ENCODE data around the gene MRC2. TPM values are rescaled to one million over a fixed set of nuclear protein-coding genes. Genes with fewer than 3 reads are reported as not detected.
A peak's percentile ranks its signal among the peaks of the same experiment; 100 is the strongest.

Gene MRC2
- total RNA-seq, 1 donor from 2014 or later = 91.2 TPM

DNA sequence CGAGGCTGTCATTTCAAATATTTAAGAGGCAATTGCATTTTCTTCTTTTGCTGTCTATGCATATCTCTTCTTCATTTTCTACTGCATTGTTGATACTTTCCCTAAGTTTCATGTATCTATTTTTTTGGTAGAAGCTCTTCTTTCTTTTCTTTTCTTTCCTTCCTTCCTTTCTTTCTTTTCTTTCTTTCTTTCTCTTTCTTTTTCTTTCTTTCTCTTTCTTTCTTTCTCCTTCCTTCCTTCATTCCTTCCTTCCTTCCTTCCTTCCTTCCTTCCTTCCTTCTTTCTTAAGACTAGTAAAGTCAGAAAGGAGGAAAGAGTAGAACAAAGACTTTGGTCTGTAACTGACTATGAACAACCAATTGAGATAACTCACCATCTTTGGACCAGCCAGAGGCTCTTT is 33.9 kb downstream of the MRC2 start:
- intact Hi-C loops (cut with DNase I) = no loop called here
- no peak for TF ChIP-seq CTCF (IDR thresholded peaks at IDR 0.05)
- H3K4me1 ChIP-seq = peaks cover 10% of the 10 kb centered on the region
- ATAC-seq (no peak), DNase-seq (no peak)
- H3K4me3 ChIP-seq = no peak overlapping the region
- H3K27me3 ChIP-seq (ENCODE audit: low read depth) = no peaks in the 10 kb centered on the region
- H3K36me3 ChIP-seq = peaks cover 11% of the 10 kb centered on the region
- H3K27ac ChIP-seq = no peak overlapping the region
- H3K9me3 ChIP-seq = peaks cover 11% of the 10 kb centered on the region

GRCh38 chr17:62662855-62663254 is 35.4 kb downstream of the MRC2 start:
- DNase-seq (no peak), ATAC-seq (no peak)
- TF ChIP-seq CTCF (IDR thresholded peaks at IDR 0.05) = no peak
- H3K4me3 ChIP-seq = no peak overlapping the region
- H3K27me3 ChIP-seq (ENCODE audit: low read depth) = no peaks in the 10 kb centered on the region
- intact Hi-C loops (cut with DNase I) = no loop called here
- no peak overlapping the region for H3K27ac ChIP-seq
- no peaks in the 10 kb centered on the region for H3K4me1 ChIP-seq
- H3K36me3 ChIP-seq = peaks cover 15% of the 10 kb centered on the region
- peaks cover 11% of the 10 kb centered on the region for H3K9me3 ChIP-seq

DNA sequence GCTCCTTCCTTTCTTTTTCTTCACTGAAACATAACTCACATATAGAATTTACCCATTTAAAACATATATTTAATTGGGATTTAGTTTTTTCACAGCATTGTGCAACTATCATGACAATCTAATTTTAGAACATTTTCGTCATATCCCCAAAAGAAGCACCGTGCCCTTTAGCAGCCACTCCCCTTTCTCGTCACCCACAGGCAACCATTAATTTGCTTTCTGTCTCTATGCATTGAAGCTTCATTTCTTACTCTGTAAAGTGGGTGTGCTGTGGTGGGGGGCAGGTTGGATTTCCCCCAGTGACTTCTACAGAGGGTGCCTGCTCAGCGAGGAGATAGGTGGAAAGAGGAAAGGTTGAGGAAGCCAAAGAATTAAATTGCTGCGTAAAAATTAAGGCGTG is 35.8 kb downstream of the MRC2 start:
- Histone ChIP-seq H3K4me3 (no peak overlapping the region), H3K36me3 (peaks cover 19% of the 10 kb centered on the region), H3K4me1 (no peaks in the 10 kb centered on the region), H3K27ac (no peak overlapping the region), H3K9me3 (peaks cover 11% of the 10 kb centered on the region), H3K27me3 (ENCODE audit: low read depth) (no peaks in the 10 kb centered on the region)
- no peak for TF ChIP-seq CTCF (IDR thresholded peaks at IDR 0.05)
- ATAC-seq (no peak), DNase-seq (peak; percentile 19)
- intact Hi-C loops (cut with DNase I) = no loop called here

- peaks cover 11% of the 10 kb centered on the region for H3K9me3 ChIP-seq
- intact Hi-C loops (cut with DNase I) = no loop called here
- peak; percentile 36 for DNase-seq
- TF ChIP-seq CTCF (IDR thresholded peaks at IDR 0.05) = no peak
- H3K4me3 ChIP-seq = no peak overlapping the region
- H3K27ac ChIP-seq = no peak overlapping the region
- no peaks in the 10 kb centered on the region for H3K27me3 ChIP-seq (ENCODE audit: low read depth)
- peaks cover 24% of the 10 kb centered on the region for H3K36me3 ChIP-seq
- ATAC-seq = peak; percentile 21 to 44
- no peaks in the 10 kb centered on the region for H3K4me1 ChIP-seq
These were observed 37.1 kb downstream of the MRC2 start for GRCh38 chr17:62664336-62665120.

DNA sequence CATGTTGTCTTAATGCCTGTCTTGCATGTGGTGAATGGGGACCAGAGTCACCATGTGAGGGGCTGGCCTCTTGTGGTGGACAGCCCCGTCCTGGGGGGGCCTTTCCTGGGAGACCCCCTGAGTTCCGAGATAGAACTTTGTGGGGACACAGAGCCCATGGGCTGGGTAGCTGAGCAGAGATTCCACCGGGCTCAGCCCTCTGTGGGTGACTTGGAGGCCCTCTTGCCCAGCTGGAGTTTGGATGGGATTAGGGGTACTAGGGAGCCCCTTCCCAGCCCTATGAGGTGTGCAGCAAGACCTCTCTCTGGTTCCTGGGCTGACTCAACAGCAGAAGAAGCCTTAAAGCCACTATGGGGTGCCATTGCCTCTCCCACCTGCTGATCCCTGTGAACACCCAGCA is 38.1 kb downstream of the MRC2 start:
- DNase-seq (peak; percentile 20), ATAC-seq (no peak)
- H3K4me3 ChIP-seq = no peak overlapping the region
- no peak for TF ChIP-seq CTCF (IDR thresholded peaks at IDR 0.05)
- H3K36me3 ChIP-seq = peaks cover 24% of the 10 kb centered on the region
- H3K27ac ChIP-seq = no peak overlapping the region
- peaks cover 4% of the 10 kb centered on the region for H3K9me3 ChIP-seq
- no peaks in the 10 kb centered on the region for H3K4me1 ChIP-seq
- H3K27me3 ChIP-seq (ENCODE audit: low read depth) = no peaks in the 10 kb centered on the region
- intact Hi-C loops (cut with DNase I) = no loop called here
